ENCODE results near the gene OR51B2.

GRCh38 chr11:5362017-5362625, 38.0 kb upstream of the OR51B2 start:
- TF ChIP-seq CTCF (IDR thresholded peaks at IDR 0.05 in 2 of 3, conservative IDR thresholded peaks at IDR 0.05 in 1 of 3; ENCODE audit: control insufficient read depth in 2 of 3, extremely low read depth in 1 of 3, insufficient read depth in 1 of 3, low read depth in 3 of 3, low read length in 3 of 3), result no peak
- TF ChIP-seq REST (IDR thresholded peaks at IDR 0.05; ENCODE audit: low read depth, low read length), result no peak
- no peak for TF ChIP-seq FOS (IDR thresholded peaks at IDR 0.05; ENCODE audit: borderline replicate concordance, extremely low read depth, insufficient read length)
- TF ChIP-seq MLLT1 (IDR thresholded peaks at IDR 0.05), result no peak

All from GM12878 (cell line).